HG03025 (cell line): ENCODE results near the gene NEK10.

Source experiments
- ATAC-seq: cut with Tn5 transposase; IDR thresholded peaks from one replicate; pipeline ENCODE4 v1.9.1; 2021; ENCODE audit warnings: mild to moderate bottlenecking, moderate library complexity; ENCODE audit not compliant: unreplicated experiment, low FRiP score

The NEK10 gene

GRCh38 chr3:27119639-27120038 is 249.5 kb downstream of the NEK10 start:
- ATAC-seq, result no peak

- ATAC-seq, result no peak
These were observed 253.8 kb downstream of the NEK10 start for GRCh38 chr3:27115352-27115751.

GRCh38 chr3:27114684-27115083 is 254.5 kb downstream of the NEK10 start:
- no peak for ATAC-seq

GRCh38 chr3:27114129-27114528 is 255.1 kb downstream of the NEK10 start:
- ATAC-seq, result no peak

GRCh38 chr3:27110020-27110419 is 259.2 kb downstream of the NEK10 start:
- ATAC-seq, result no peak

- ATAC-seq, result no peak
These were observed 260.9 kb downstream of the NEK10 start for GRCh38 chr3:27108322-27108721.

- ATAC-seq, result no peak
These were observed 263.3 kb downstream of the NEK10 start for GRCh38 chr3:27105904-27106303.

- ATAC-seq, result no peak
These were observed 272.0 kb downstream of the NEK10 start for GRCh38 chr3:27097182-27097581.

- peak; percentile 55 for ATAC-seq
These were observed 273.5 kb downstream of the NEK10 start for GRCh38 chr3:27095553-27096222.

GRCh38 chr3:27094721-27095120 is 274.5 kb downstream of the NEK10 start:
- ATAC-seq, result no peak

- ATAC-seq, result no peak
These were observed 275.4 kb downstream of the NEK10 start for GRCh38 chr3:27093771-27094170.

- no peak for ATAC-seq
These were observed 278.7 kb downstream of the NEK10 start for GRCh38 chr3:27090275-27091041.

- ATAC-seq, result no peak
These were observed 279.5 kb downstream of the NEK10 start for GRCh38 chr3:27089645-27090044.

GRCh38 chr3:27089068-27089467 is 280.1 kb downstream of the NEK10 start:
- no peak for ATAC-seq

- ATAC-seq, result no peak
These were observed 283.1 kb downstream of the NEK10 start for GRCh38 chr3:27085829-27086730.

- no peak for ATAC-seq
These were observed 287.1 kb downstream of the NEK10 start for GRCh38 chr3:27081992-27082607.

- ATAC-seq, result no peak
These were observed 287.6 kb downstream of the NEK10 start for GRCh38 chr3:27081566-27081965.

GRCh38 chr3:27080258-27080525 is 289.0 kb downstream of the NEK10 start:
- ATAC-seq, result no peak

GRCh38 chr3:27079427-27080257 is 289.5 kb downstream of the NEK10 start:
- ATAC-seq, result no peak
